Type B pancreatic cell (in vitro differentiated cells): ENCODE results near the gene CCL16. TPM values are rescaled to one million over a fixed set of nuclear protein-coding genes. Genes with fewer than 3 reads are reported as not detected.

Experiments
- DNase-seq: peaks from one replicate; pipeline ENCODE4 v3.0.0; 2021; ENCODE audit warnings: mixed read lengths; ENCODE audit not compliant: unreplicated experiment; ENCODE audit errors: extremely low spot score
- H3K27ac Mint-ChIP-seq: 2 replicates; pipeline ENCODE4 v1.8.0; 2021; ENCODE audit warnings: mild to moderate bottlenecking, mixed read lengths
- H3K27me3 Mint-ChIP-seq: 2 replicates; pipeline ENCODE4 v1.8.0; 2021; ENCODE audit warnings: mixed read lengths
- H3K36me3 Mint-ChIP-seq: 2 replicates; pipeline ENCODE4 v1.8.0; 2021; ENCODE audit warnings: mixed read lengths
- H3K4me1 Mint-ChIP-seq: one replicate; pipeline ENCODE4 v1.8.0; 2021; ENCODE audit warnings: mixed read lengths; ENCODE audit not compliant: unreplicated experiment
- H3K4me3 Mint-ChIP-seq: 2 replicates; pipeline ENCODE4 v1.8.0; 2021; ENCODE audit warnings: mild to moderate bottlenecking, mixed read lengths
- H3K9me3 Mint-ChIP-seq: 2 replicates; pipeline ENCODE4 v1.8.0; 2021; ENCODE audit warnings: mixed read lengths
- total RNA-seq: library from RNA; stranded (reverse); gene quantifications from 2 replicates; pipeline ENCODE4 v1.2.1, GENCODE V29; 2021; ENCODE audit warnings: low replicate concordance
- TF ChIP-seq, protein P1 (sequence below): fragments of 200-600 bp; sonication (generic); conservative IDR thresholded peaks from 2 replicates; pipeline ENCODE4 v1.5.0; 2021; ENCODE audit warnings: antibody characterized with exemption, mild to moderate bottlenecking

CCL16 gene
- total RNA-seq, 1 donor from 2014 or later, result not detected

DNA sequence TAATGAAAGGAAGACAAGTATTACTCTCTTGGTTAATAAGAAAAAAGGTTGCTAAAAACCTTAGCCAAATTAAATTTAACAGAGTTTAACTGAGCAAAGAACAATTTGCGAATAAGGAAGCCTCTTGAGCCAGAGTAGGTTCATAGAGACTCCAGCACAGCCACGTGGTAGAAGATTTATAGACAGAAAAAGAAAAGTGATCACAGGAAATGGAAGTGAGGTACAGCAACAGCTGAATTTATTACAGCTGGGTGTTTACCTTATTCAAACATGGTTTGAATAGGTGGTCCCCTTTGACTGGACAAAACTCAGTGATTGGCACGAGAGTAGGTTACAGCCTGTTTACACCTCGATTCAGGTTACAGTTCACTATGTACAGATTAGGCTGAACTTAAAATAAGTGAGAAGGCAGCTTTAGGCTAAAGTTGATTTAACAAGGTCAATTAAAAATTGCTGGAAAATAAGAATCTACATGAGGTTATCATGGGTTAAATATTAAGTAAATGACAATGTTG is 23.4 kb upstream of the CCL16 start:
- H3K9me3 Mint-ChIP-seq, result no peaks in the 10 kb centered on the region
- H3K4me3 Mint-ChIP-seq, result no peak overlapping the region
- H3K27ac Mint-ChIP-seq, result no peak overlapping the region
- no peak for DNase-seq
- H3K36me3 Mint-ChIP-seq, result no peaks in the 10 kb centered on the region
- peaks cover 16% of the 10 kb centered on the region for H3K4me1 Mint-ChIP-seq
- no peaks in the 10 kb centered on the region for H3K27me3 Mint-ChIP-seq
- TF ChIP-seq, protein P1, sequence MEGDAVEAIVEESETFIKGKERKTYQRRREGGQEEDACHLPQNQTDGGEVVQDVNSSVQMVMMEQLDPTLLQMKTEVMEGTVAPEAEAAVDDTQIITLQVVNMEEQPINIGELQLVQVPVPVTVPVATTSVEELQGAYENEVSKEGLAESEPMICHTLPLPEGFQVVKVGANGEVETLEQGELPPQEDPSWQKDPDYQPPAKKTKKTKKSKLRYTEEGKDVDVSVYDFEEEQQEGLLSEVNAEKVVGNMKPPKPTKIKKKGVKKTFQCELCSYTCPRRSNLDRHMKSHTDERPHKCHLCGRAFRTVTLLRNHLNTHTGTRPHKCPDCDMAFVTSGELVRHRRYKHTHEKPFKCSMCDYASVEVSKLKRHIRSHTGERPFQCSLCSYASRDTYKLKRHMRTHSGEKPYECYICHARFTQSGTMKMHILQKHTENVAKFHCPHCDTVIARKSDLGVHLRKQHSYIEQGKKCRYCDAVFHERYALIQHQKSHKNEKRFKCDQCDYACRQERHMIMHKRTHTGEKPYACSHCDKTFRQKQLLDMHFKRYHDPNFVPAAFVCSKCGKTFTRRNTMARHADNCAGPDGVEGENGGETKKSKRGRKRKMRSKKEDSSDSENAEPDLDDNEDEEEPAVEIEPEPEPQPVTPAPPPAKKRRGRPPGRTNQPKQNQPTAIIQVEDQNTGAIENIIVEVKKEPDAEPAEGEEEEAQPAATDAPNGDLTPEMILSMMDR, result no peak

DNA sequence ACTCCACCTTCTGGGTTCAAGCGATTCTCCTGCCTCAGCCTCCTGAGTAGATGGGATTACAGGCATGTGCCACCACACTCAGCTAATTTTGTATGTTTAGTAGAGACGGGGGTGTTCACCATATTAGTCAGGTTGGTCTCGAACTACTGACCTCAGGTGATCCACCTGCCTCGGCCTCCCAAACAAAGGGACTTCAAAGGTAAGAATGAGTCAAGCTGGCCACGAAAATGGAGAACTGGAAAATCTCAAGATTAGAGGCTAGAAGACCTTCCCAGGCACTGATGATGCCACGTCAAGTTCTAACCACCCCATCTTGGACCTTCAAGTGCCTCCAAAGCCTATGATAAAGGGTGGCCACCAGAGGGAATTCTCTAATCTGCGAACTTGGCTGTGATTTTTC is 21.3 kb upstream of the CCL16 start:
- peaks cover 7% of the 10 kb centered on the region for H3K27me3 Mint-ChIP-seq
- peaks cover 16% of the 10 kb centered on the region for H3K4me1 Mint-ChIP-seq
- no peaks in the 10 kb centered on the region for H3K36me3 Mint-ChIP-seq
- TF ChIP-seq, protein P1, result no peak
- no peak for DNase-seq
- no peak overlapping the region for H3K27ac Mint-ChIP-seq
- H3K9me3 Mint-ChIP-seq, result no peaks in the 10 kb centered on the region
- no peak overlapping the region for H3K4me3 Mint-ChIP-seq

DNA sequence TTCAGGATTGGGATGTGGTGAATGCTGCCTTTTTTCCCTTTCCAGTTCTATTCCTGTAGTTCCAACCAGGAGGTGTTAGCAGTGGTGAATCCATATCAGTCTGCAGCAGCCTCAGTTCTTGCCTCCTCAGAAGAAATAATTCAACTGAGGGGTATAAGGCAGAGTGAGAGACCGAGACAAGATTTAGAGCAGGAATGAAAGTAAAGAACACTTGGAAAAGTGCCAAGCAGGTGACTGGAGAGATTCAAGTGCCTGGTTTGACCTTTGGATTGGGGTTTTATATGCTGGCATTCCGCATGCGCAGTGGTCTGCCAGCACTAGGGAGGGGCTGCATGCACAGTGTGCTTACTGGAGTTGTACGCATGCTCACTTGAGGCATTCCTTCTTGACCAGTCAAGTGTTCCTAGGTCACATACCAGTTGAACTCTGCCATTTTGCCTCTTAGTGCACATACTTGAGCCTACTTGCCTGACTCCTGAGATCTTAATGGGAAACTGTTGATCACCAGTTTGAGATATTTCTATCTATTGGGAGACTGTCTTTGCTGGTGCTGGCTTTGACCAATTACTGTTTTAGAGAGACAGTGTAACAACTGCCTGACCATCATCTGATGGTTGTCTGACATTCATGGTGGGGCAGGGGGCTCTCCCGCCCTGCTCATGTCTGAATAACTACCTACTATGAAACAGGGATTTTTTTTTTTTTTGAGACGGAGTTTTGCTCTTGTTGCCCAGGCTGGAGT is 20.7 kb upstream of the CCL16 start:
- no peak for DNase-seq
- H3K4me1 Mint-ChIP-seq, result peaks cover 14% of the 10 kb centered on the region
- TF ChIP-seq, protein P1, result no peak
- H3K4me3 Mint-ChIP-seq, result peak overlapping the region; percentile 20
- H3K27ac Mint-ChIP-seq, result peak overlapping the region; percentile 29
- peaks cover 11% of the 10 kb centered on the region for H3K27me3 Mint-ChIP-seq
- H3K9me3 Mint-ChIP-seq, result no peaks in the 10 kb centered on the region
- no peaks in the 10 kb centered on the region for H3K36me3 Mint-ChIP-seq

DNA sequence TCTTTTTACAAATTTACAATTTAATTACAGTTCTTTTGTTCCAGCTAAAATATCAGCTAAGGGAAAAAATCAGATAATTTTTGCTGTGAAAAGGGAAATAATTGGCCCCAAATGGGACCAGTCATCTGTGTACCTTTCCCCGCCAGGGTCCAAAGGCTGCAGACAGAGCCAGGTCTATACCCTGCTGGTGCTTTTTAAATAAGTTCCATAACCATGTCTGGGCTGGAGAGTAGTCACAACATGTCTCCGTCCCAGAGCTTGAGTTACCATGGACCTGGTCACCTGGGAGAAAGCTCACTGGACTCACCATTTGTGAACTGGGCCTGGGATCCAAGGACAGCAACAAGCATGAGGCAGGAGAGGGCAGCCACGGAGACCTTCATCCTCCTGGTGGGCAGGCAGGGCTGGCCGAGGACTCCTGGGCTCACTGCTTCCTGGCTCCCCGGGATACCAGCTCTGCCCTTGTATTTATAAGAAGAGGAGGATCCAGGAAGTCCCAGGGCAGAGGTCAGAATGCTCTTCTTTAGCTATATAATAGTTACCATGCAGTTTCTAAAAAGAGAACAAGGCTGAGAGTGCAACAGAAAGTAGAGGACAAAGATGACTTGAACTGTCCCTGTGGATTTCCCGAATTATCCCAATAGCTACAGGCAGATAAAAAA is 19.9 kb upstream of the CCL16 start, which contains the start of gene CCL15:
TSS of gene CCL15 (minus strand) at position 444 of the 662 bp plus-strand sequence. CDS start at position 383, 61 bp downstream.
- TF ChIP-seq, protein P1, result no peak
- Mint-ChIP-seq H3K4me3 (peak within 1 kb of the TSS; percentile 65), H3K9me3 (no peaks in the 10 kb centered on the region), H3K27me3 (peaks cover 11% of the 10 kb centered on the region), H3K36me3 (no peaks in the 10 kb centered on the region), H3K4me1 (peaks cover 13% of the 10 kb centered on the region), H3K27ac (peak within 1 kb of the TSS; percentile 80)
- no peak for DNase-seq

DNA sequence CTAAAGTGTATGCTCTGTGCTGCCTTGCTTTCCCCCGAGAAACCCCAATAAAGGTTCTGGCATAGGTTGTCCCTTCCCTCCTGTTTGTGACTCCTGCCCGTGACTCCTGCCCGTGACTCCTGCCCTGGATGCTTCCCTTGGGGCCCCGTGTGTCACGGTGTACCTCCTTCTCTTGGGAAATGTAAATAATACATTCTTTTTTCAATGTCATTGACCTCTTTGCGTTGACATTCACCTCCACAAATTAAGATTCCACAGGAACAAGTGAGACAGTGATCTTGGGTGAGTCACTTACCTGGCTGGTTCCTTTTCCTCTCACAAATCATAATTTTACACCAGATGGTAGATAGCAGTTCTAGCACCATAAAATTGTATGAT is 19.4 kb upstream of the CCL16 start:
- TF ChIP-seq, protein P1, result no peak
- Mint-ChIP-seq H3K4me1 (peaks cover 13% of the 10 kb centered on the region), H3K27ac (peak overlapping the region; percentile 80), H3K9me3 (no peaks in the 10 kb centered on the region), H3K4me3 (peak overlapping the region; percentile 65), H3K27me3 (peaks cover 11% of the 10 kb centered on the region), H3K36me3 (no peaks in the 10 kb centered on the region)
- DNase-seq, result no peak
